Fibroblast of skin of left biceps (primary cell): ENCODE measurements around the gene MVB12B.
"Not testable (repeated sequence)": the region's sequence is repeated elsewhere in the genome, so short reads cannot be mapped to it uniquely, and the experiment has no call there.

Experiments used
- DNase-seq, 2 experiments: peaks; one replicate each; pipeline ENCODE4 v3.0.0-alpha.2; 2013; ENCODE audit warnings: low read depth in 2 of 2

MVB12B gene

GRCh38 chr9:126534431-126535186, 208.0 kb downstream of the MVB12B start:
- no peak for DNase-seq

- no peak for DNase-seq
Measured at GRCh38 chr9:126536131-126536530, 209.5 kb downstream of the MVB12B start.

GRCh38 chr9:126536841-126537465, 210.3 kb downstream of the MVB12B start:
- no peak for DNase-seq

- no peak for DNase-seq
Measured at GRCh38 chr9:126538550-126538949, 211.9 kb downstream of the MVB12B start.

GRCh38 chr9:126540398-126540797, 213.8 kb downstream of the MVB12B start:
- DNase-seq = not testable (repeated sequence)

GRCh38 chr9:126543490-126543889, 216.9 kb downstream of the MVB12B start:
- DNase-seq = no peak

- no peak for DNase-seq
Measured at GRCh38 chr9:126545106-126545505, 218.5 kb downstream of the MVB12B start.

- DNase-seq = no peak
Measured at GRCh38 chr9:126546036-126546435, 219.4 kb downstream of the MVB12B start.

GRCh38 chr9:126548312-126548711, 221.7 kb downstream of the MVB12B start:
- no peak for DNase-seq

GRCh38 chr9:126549246-126550006, 222.8 kb downstream of the MVB12B start:
- DNase-seq = no peak

- DNase-seq = no peak
Measured at GRCh38 chr9:126550891-126551351, 224.3 kb downstream of the MVB12B start.

- DNase-seq = no peak
Measured at GRCh38 chr9:126551812-126552211, 225.2 kb downstream of the MVB12B start.

GRCh38 chr9:126554292-126554691, 227.7 kb downstream of the MVB12B start:
- DNase-seq = no peak

- DNase-seq = not testable (repeated sequence)
Measured at GRCh38 chr9:126555421-126555820, 228.8 kb downstream of the MVB12B start.
